SU-DHL-6 (cell line): Measurements from ENCODE around the gene RGS6.

ENCODE experiments used
- H2AFZ ChIP-seq: fragments of 200-600 bp; sonication (generic); 2 replicates; pipeline ENCODE4 v1.6.1; 2014; ENCODE audit warnings: low read depth, mild to moderate bottlenecking, moderate library complexity, mixed read lengths, antibody characterized with exemption, low read length; ENCODE audit not compliant: severe bottlenecking
- H3F3A ChIP-seq: fragments of 200-600 bp; shearing (Covaris generic); 2 replicates; pipeline ENCODE4 v1.6.0; 2016; ENCODE audit warnings: antibody characterized with exemption, mild to moderate bottlenecking; ENCODE audit not compliant: insufficient read depth
- H3K27ac ChIP-seq: fragments of 200-600 bp; sonication (generic); 2 replicates; pipeline ENCODE4 v1.5.1; 2016; ENCODE audit warnings: low read depth, mild to moderate bottlenecking, low read length, moderate library complexity, mixed read lengths
- H3K27me3 ChIP-seq: fragments of 200-600 bp; sonication (generic), shearing (Covaris generic); 2 replicates; pipeline ENCODE4 v1.6.0; 2014; ENCODE audit warnings: mild to moderate bottlenecking, low read length
- H3K36me3 ChIP-seq: fragments of 200-600 bp; sonication (generic); 2 replicates; pipeline ENCODE4 v1.6.1; 2014; ENCODE audit warnings: mild to moderate bottlenecking, low read length, mixed read lengths
- H3K4me2 ChIP-seq: fragments of 300-600, 200-600 bp; shearing (Covaris generic), sonication (generic); 2 replicates; pipeline ENCODE4 v1.6.0; 2014; ENCODE audit warnings: low read length, low read depth, mild to moderate bottlenecking; ENCODE audit not compliant: poor library complexity, severe bottlenecking
- H3K4me3 ChIP-seq: fragments of 200-600 bp; sonication (generic); 2 replicates; pipeline ENCODE4 v1.5.1; 2014; ENCODE audit warnings: antibody characterized with exemption, low read length, mild to moderate bottlenecking, mixed read lengths; ENCODE audit not compliant: insufficient read depth, poor library complexity, severe bottlenecking
- H3K79me2 ChIP-seq: fragments of 200-600 bp; sonication (generic); 2 replicates; pipeline ENCODE4 v1.6.1; 2014; ENCODE audit warnings: mild to moderate bottlenecking, low read length, moderate library complexity; ENCODE audit not compliant: insufficient read depth
- H3K9ac ChIP-seq: fragments of 200-600 bp; sonication (generic); 2 replicates; pipeline ENCODE4 v1.7.0; 2014; ENCODE audit warnings: mild to moderate bottlenecking, low read length
- H3K9me2 ChIP-seq: fragments of 200-600 bp; sonication (generic); replicated peaks from 2 replicates; pipeline ENCODE4 v1.6.1; 2014; ENCODE audit warnings: low read length; ENCODE audit not compliant: insufficient read depth
- H3K9me3 ChIP-seq: fragments of 200-600 bp; sonication (generic); 2 replicates; pipeline ENCODE4 v1.6.1; 2014; ENCODE audit warnings: low read length, mixed read lengths; ENCODE audit not compliant: insufficient read depth
- H4K20me1 ChIP-seq: fragments of 200-600 bp; sonication (generic); 2 replicates; pipeline ENCODE4 v1.6.1; 2014; ENCODE audit warnings: low read depth, mild to moderate bottlenecking, antibody characterized with exemption, low read length, moderate library complexity, mixed read lengths
- EZH2phosphoT487 ChIP-seq: fragments of 200-600 bp; sonication (generic), shearing (Covaris generic); conservative IDR thresholded peaks from 2 replicates; pipeline ENCODE4 v1.6.1; 2018; ENCODE audit warnings: mild to moderate bottlenecking, antibody characterized with exemption, low read length, moderate library complexity, mixed read lengths
- TF ChIP-seq, protein P1 (sequence below): fragments of 200-600 bp; sonication (generic); IDR thresholded peaks from one replicate; pipeline ENCODE4 v1.5.1; 2017; ENCODE audit warnings: antibody characterized with exemption, mild to moderate bottlenecking, low read length, moderate library complexity; ENCODE audit not compliant: insufficient read depth, poor library complexity, severe bottlenecking

Gene RGS6

DNA sequence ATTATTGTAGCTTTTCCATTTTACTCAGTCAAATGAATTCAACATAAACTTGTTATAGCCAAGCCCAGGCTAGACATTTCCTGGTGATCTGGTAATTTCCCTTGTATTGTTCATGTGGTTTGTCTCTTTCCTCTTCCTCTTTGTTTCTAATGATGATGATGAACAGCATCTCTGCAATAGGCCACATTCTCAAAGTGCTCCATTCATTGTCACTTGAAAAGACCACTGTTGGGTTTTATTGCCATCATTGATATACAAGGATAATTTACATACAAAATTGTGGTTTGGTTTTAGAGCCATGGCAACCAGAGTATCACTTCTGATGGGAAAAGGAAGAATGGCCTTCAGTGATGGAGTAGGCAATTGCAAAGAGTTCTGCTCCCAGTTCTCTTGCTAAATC, 379.3 kb downstream of the RGS6 start:
- H3F3A ChIP-seq: no peaks in the 10 kb centered on the region
- H3K9me3 ChIP-seq: no peaks in the 10 kb centered on the region
- TF ChIP-seq, protein P1, sequence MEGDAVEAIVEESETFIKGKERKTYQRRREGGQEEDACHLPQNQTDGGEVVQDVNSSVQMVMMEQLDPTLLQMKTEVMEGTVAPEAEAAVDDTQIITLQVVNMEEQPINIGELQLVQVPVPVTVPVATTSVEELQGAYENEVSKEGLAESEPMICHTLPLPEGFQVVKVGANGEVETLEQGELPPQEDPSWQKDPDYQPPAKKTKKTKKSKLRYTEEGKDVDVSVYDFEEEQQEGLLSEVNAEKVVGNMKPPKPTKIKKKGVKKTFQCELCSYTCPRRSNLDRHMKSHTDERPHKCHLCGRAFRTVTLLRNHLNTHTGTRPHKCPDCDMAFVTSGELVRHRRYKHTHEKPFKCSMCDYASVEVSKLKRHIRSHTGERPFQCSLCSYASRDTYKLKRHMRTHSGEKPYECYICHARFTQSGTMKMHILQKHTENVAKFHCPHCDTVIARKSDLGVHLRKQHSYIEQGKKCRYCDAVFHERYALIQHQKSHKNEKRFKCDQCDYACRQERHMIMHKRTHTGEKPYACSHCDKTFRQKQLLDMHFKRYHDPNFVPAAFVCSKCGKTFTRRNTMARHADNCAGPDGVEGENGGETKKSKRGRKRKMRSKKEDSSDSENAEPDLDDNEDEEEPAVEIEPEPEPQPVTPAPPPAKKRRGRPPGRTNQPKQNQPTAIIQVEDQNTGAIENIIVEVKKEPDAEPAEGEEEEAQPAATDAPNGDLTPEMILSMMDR: no peak
- no peak for TF ChIP-seq EZH2phosphoT487
- no peaks in the 10 kb centered on the region for H4K20me1 ChIP-seq
- H3K9ac ChIP-seq: no peak overlapping the region
- H3K79me2 ChIP-seq: no peaks in the 10 kb centered on the region
- H3K27ac ChIP-seq: no peak overlapping the region
- no peaks in the 10 kb centered on the region for H3K9me2 ChIP-seq
- no peak overlapping the region for H3K4me2 ChIP-seq
- H3K36me3 ChIP-seq: no peaks in the 10 kb centered on the region
- no peak overlapping the region for H3K4me3 ChIP-seq
- no peak overlapping the region for H2AFZ ChIP-seq
- H3K27me3 ChIP-seq: no peaks in the 10 kb centered on the region

DNA sequence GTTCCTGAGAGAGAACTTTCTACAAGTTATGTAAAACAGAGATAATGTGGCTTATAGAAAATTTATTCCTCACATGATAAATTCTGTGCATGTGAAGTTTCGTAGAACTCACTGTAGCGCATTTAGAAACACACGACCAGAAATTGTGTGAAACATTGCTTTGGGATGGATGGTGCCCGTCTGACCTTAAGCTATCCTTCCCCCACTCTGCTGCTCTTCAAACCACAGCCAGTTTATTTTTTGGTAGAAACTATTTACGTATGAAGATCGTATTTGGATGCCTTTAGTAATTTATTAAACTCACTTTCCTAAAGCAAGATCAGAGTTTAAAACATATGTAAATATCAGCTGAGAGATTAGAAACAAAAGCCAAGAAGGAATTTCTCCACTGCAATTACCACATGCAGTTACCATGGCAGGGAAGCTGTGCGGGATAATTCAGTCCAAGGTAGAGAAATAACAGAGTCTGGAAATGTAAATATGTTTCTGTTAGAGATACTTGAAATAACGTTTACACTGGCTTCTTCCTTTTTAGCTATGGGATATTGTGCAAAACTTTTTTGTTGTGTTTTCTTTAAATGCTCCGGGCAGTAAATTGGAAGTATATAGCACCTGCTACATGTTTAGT, 382.7 kb downstream of the RGS6 start:
- Histone ChIP-seq H3K4me2 (no peak overlapping the region), H3K27ac (no peak overlapping the region), H4K20me1 (no peaks in the 10 kb centered on the region), H3K9me3 (no peaks in the 10 kb centered on the region), H3F3A (no peaks in the 10 kb centered on the region), H3K4me3 (no peak overlapping the region), H3K79me2 (no peaks in the 10 kb centered on the region), H3K27me3 (no peaks in the 10 kb centered on the region), H3K9me2 (no peaks in the 10 kb centered on the region), H2AFZ (no peak overlapping the region), H3K36me3 (no peaks in the 10 kb centered on the region), H3K9ac (no peak overlapping the region)
- TF ChIP-seq, protein P1: no peak
- no peak for TF ChIP-seq EZH2phosphoT487

DNA sequence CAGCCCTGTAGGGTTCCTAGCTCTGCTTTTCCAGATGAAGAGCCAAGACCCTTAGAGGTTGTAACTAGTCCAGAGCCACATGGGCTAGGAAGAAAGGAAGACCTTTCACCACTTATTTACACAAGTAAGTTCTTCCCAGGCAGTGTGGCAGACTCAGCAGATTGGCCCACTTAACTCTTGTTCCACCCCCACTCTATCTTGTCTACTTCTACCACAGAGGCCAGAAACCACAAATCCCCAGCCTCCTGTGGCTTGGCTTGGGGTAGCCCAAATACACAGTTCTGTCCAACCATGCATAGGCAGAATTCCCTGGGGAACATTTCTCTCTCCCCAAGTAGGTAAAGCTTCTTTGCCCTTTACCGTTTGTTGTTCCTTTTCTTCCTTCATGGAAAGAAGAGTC, 383.5 kb downstream of the RGS6 start:
- H3K4me3 ChIP-seq: no peak overlapping the region
- no peak for TF ChIP-seq EZH2phosphoT487
- TF ChIP-seq, protein P1: no peak
- no peaks in the 10 kb centered on the region for H4K20me1 ChIP-seq
- no peaks in the 10 kb centered on the region for H3K9me3 ChIP-seq
- no peaks in the 10 kb centered on the region for H3K27me3 ChIP-seq
- no peak overlapping the region for H3K27ac ChIP-seq
- no peaks in the 10 kb centered on the region for H3F3A ChIP-seq
- H3K36me3 ChIP-seq: no peaks in the 10 kb centered on the region
- no peak overlapping the region for H2AFZ ChIP-seq
- no peaks in the 10 kb centered on the region for H3K9me2 ChIP-seq
- no peak overlapping the region for H3K9ac ChIP-seq
- no peaks in the 10 kb centered on the region for H3K79me2 ChIP-seq
- no peak overlapping the region for H3K4me2 ChIP-seq
